Spleen (tissue), 7 donors: ENCODE data around the gene PCDHB8.

Experiments
- CTCF ChIP-seq, 11 experiments: fragments of 200-600 bp in 7 of 11; fragments of 450-650 bp in 4 of 11; sonication (generic) in 4 of 11; IDR thresholded peaks in 8 of 11; conservative IDR thresholded peaks in 3 of 11; 1 replicate in 7 of 11; 2 replicates in 4 of 11; pipeline versions ENCODE4 v1.4.0 to v1.8.0; 2016 to 2021; ENCODE audit warnings: antibody characterized with exemption in 11 of 11, inconsistent platforms in 4 of 11, mild to moderate bottlenecking in 1 of 11
- POLR2A ChIP-seq, 3 donors: fragments of 450-650 bp; IDR thresholded peaks; one replicate each; pipeline ENCODE4 v1.5.1; 2017; ENCODE audit warnings: antibody characterized with exemption in 3 of 3, mild to moderate bottlenecking in 1 of 3
- donor health status: DM: no; HTN: no; CAD: no; lungs with moderate emphysema.
- donor health status: DM: no; HTN: no; CAD: no.
- donor health status: DM: no; HTN: no; CAD: no.

- no peak for TF ChIP-seq POLR2A (IDR thresholded peaks at IDR 0.05)
- TF ChIP-seq CTCF (IDR thresholded peaks at IDR 0.05 in 8 of 11, conservative IDR thresholded peaks at IDR 0.05 in 3 of 11): peak in 7 of 11 experiments; percentile 11 to 44 (median 31)
These were observed 5.0 kb upstream of the PCDHB8 start, which contains the start of gene PCDHB7 for GRCh38 chr5:141172381-141173204.
